Liver (tissue), 3 donors: Measurements from ENCODE around the gene FXYD7.
A peak's percentile ranks its signal among the peaks of the same experiment; 100 is the strongest.

Source experiments
- ATF3 ChIP-seq: IDR thresholded peaks from 2 replicates; pipeline ENCODE4 v1.6.1; 2016; ENCODE audit warnings: antibody characterized with exemption
- FOXA1 ChIP-seq: IDR thresholded peaks from 2 replicates; pipeline ENCODE4 v1.6.1; 2016; ENCODE audit warnings: antibody characterized with exemption
- GABPA ChIP-seq, 2 donors: IDR thresholded peaks in 1 of 2; conservative IDR thresholded peaks in 1 of 2; 2 replicates each; pipeline ENCODE4 v1.6.1; 2016; ENCODE audit warnings: antibody characterized with exemption in 2 of 2, mild to moderate bottlenecking in 1 of 2, moderate library complexity in 1 of 2
- MAX ChIP-seq: IDR thresholded peaks from 2 replicates; pipeline ENCODE4 v1.6.1; 2016; ENCODE audit warnings: antibody characterized with exemption
- RAD21 ChIP-seq, 2 donors: IDR thresholded peaks; 2 replicates each; pipeline ENCODE4 v1.6.1; 2016; ENCODE audit warnings: antibody characterized with exemption in 2 of 2, mild to moderate bottlenecking in 2 of 2
- REST ChIP-seq: IDR thresholded peaks from 2 replicates; pipeline ENCODE4 v1.6.1; 2016; ENCODE audit warnings: antibody characterized with exemption, mild to moderate bottlenecking
- SP1 ChIP-seq: IDR thresholded peaks from 2 replicates; pipeline ENCODE4 v1.6.1; 2018; ENCODE audit warnings: antibody characterized with exemption, mild to moderate bottlenecking
- TAF1 ChIP-seq: conservative IDR thresholded peaks from 2 replicates; pipeline ENCODE4 v1.6.1; 2016; ENCODE audit warnings: antibody characterized with exemption, mild to moderate bottlenecking
- TF ChIP-seq, protein P1 (sequence below): fragments of 150-350 bp; IDR thresholded peaks from 2 replicates; pipeline ENCODE4 v1.5.1; 2017; ENCODE audit warnings: improper control_type of control experiment, low read depth, low read length; ENCODE audit not compliant: missing input control
- donor health status: healthy.
- donor health status: healthy.

DNA sequence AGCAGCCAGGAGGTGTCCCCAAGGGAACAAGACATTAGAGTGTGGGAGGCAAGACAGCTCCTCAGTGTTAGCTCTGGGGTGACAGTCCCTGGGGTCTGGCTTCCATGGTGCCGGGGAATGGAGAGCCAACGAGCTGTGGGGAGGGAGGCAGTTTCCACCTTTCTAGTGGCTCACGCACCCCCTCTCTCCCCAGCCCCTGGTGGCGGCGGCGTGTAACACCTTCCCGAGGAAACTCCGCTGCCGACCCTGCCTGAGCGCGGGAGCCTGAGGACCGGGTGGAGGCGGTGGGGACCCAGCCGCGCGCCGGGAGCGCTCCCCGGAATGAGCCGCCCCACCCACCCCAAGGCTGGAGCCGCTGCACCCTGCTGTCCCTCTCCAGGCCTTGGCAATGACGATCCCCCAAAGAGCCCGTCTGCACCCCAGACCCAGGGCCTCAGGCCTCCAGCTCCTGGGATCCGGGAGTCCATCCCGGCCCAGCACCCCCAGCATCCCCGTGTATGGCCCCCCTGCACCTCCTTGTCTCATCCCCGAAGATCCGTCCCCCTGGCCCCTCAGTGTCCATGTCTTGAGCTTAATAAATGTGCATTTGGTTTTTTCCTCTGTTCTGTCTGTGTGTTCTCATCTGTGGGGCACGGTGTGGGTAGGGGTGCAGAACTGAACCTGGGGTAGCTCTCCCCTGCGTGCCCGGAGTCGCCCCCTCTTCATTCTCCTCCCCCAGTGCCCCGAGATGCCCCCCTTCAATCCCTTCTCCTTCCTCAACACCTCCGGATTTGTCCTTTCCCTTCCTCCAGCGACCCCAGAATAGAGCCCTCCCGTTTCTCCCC is 10.9 kb downstream of the FXYD7 start:
- TF ChIP-seq, protein P1, sequence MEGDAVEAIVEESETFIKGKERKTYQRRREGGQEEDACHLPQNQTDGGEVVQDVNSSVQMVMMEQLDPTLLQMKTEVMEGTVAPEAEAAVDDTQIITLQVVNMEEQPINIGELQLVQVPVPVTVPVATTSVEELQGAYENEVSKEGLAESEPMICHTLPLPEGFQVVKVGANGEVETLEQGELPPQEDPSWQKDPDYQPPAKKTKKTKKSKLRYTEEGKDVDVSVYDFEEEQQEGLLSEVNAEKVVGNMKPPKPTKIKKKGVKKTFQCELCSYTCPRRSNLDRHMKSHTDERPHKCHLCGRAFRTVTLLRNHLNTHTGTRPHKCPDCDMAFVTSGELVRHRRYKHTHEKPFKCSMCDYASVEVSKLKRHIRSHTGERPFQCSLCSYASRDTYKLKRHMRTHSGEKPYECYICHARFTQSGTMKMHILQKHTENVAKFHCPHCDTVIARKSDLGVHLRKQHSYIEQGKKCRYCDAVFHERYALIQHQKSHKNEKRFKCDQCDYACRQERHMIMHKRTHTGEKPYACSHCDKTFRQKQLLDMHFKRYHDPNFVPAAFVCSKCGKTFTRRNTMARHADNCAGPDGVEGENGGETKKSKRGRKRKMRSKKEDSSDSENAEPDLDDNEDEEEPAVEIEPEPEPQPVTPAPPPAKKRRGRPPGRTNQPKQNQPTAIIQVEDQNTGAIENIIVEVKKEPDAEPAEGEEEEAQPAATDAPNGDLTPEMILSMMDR, result peak; percentile 37
- TF ChIP-seq GABPA (IDR thresholded peaks at IDR 0.05 in 1 of 2, conservative IDR thresholded peaks at IDR 0.05 in 1 of 2) (no peak), SP1 (no peak), FOXA1 (no peak), MAX (no peak), RAD21 (IDR thresholded peaks at IDR 0.05) (peak in 1 of 2 donors; percentile 56), ATF3 (no peak), TAF1 (no peak), REST (no peak)
